Nephron progenitor cell (in vitro differentiated cells): ENCODE measurements around the gene SHROOM3.
"Not testable (repeated sequence)": the region's sequence is repeated elsewhere in the genome, so short reads cannot be mapped to it uniquely, and the experiment has no call there.

ENCODE experiments used
- DNase-seq: peaks from one replicate; pipeline ENCODE4 v3.0.0; 2021
- H3K27ac Mint-ChIP-seq: 2 replicates; pipeline ENCODE4 v1.8.0; 2021; ENCODE audit warnings: mild to moderate bottlenecking, moderate library complexity, mixed read lengths
- H3K27me3 Mint-ChIP-seq: 2 replicates; pipeline ENCODE4 v1.8.0; 2021; ENCODE audit warnings: mild to moderate bottlenecking, low read depth, mixed read lengths; ENCODE audit not compliant: poor library complexity
- H3K36me3 Mint-ChIP-seq: 2 replicates; pipeline ENCODE4 v1.8.0; 2021; ENCODE audit warnings: low read depth, mixed read lengths
- H3K4me1 Mint-ChIP-seq: 2 replicates; pipeline ENCODE4 v1.8.0; 2021; ENCODE audit warnings: mixed read lengths
- H3K4me3 Mint-ChIP-seq: 2 replicates; pipeline ENCODE4 v1.8.0; 2021; ENCODE audit warnings: mild to moderate bottlenecking, moderate library complexity, mixed read lengths
- H3K9me3 Mint-ChIP-seq: 2 replicates; pipeline ENCODE4 v1.8.0; 2021; ENCODE audit warnings: mild to moderate bottlenecking, moderate library complexity, mixed read lengths
- CTCF ChIP-seq: fragments of 200-600 bp; sonication (generic); IDR thresholded peaks from 2 replicates; pipeline ENCODE4 v1.5.0; 2021; ENCODE audit warnings: antibody characterized with exemption

The SHROOM3 gene

GRCh38 chr4:76718021-76718420 is 283.0 kb downstream of the SHROOM3 start:
- no peak for TF ChIP-seq CTCF
- peaks cover 81% of the 10 kb centered on the region for H3K36me3 Mint-ChIP-seq
- peak overlapping the region; percentile 60 for H3K27ac Mint-ChIP-seq
- no peak for DNase-seq
- H3K27me3 Mint-ChIP-seq, result no peaks in the 10 kb centered on the region
- H3K4me1 Mint-ChIP-seq, result peaks cover 64% of the 10 kb centered on the region
- H3K4me3 Mint-ChIP-seq, result no peak overlapping the region
- H3K9me3 Mint-ChIP-seq, result peaks cover 4% of the 10 kb centered on the region

- Mint-ChIP-seq H3K9me3 (peaks cover 4% of the 10 kb centered on the region), H3K36me3 (peaks cover 85% of the 10 kb centered on the region), H3K4me3 (peak overlapping the region; percentile 44), H3K27me3 (no peaks in the 10 kb centered on the region), H3K27ac (peak overlapping the region; percentile 92), H3K4me1 (peaks cover 72% of the 10 kb centered on the region)
- DNase-seq, result no peak
- TF ChIP-seq CTCF, result no peak
Measured at GRCh38 chr4:76718831-76719230, 283.8 kb downstream of the SHROOM3 start.

GRCh38 chr4:76720121-76720520 is 285.1 kb downstream of the SHROOM3 start:
- Mint-ChIP-seq H3K9me3 (peaks cover 4% of the 10 kb centered on the region), H3K36me3 (peaks cover 86% of the 10 kb centered on the region), H3K27ac (no peak overlapping the region), H3K4me1 (peaks cover 79% of the 10 kb centered on the region), H3K27me3 (no peaks in the 10 kb centered on the region), H3K4me3 (no peak overlapping the region)
- TF ChIP-seq CTCF, result no peak
- DNase-seq, result no peak

- H3K27ac Mint-ChIP-seq, H3K4me3 Mint-ChIP-seq, H3K9me3 Mint-ChIP-seq, DNase-seq, H3K27me3 Mint-ChIP-seq: not testable (repeated sequence)
- Mint-ChIP-seq H3K36me3 (peaks cover 86% of the 10 kb centered on the region), H3K4me1 (peaks cover 80% of the 10 kb centered on the region)
Measured at GRCh38 chr4:76722146-76722545, 287.1 kb downstream of the SHROOM3 start.

GRCh38 chr4:76722838-76723237 is 287.8 kb downstream of the SHROOM3 start:
- no peak for TF ChIP-seq CTCF
- Mint-ChIP-seq H3K36me3 (peaks cover 85% of the 10 kb centered on the region), H3K4me3 (no peak overlapping the region)

DNA sequence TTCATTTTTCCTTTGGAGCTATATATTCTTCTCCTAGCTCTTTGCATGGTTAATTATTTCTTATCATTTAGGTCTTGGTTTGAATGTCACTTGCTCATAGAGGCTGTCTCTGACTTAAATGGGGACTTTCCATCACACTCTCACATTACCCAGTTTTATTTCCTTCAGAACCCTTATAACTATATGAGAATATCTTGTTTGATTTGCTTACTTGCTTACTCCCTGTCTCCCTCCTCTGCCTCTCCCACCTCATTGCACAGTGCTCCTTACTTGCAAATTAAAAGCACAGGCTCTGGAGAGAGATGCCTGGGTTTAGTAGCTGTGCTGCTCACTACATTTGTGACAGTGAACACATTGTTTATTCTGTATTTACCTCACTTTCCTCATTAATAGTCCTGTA is 288.3 kb downstream of the SHROOM3 start:
- no peak for DNase-seq
- H3K36me3 Mint-ChIP-seq, result peaks cover 90% of the 10 kb centered on the region
- H3K27me3 Mint-ChIP-seq, result no peaks in the 10 kb centered on the region
- H3K27ac Mint-ChIP-seq, result peak overlapping the region; percentile 9
- H3K4me3 Mint-ChIP-seq, result no peak overlapping the region
- H3K9me3 Mint-ChIP-seq, result peaks cover 4% of the 10 kb centered on the region
- H3K4me1 Mint-ChIP-seq, result peaks cover 75% of the 10 kb centered on the region
- no peak for TF ChIP-seq CTCF

More at GRCh38 chr4:76722838-76723237, 287.8 kb downstream of the SHROOM3 start:
- Mint-ChIP-seq H3K27ac (no peak overlapping the region), H3K4me1 (peaks cover 77% of the 10 kb centered on the region), H3K27me3 (no peaks in the 10 kb centered on the region), H3K9me3 (peaks cover 4% of the 10 kb centered on the region)
- DNase-seq, result no peak
